Nephron progenitor cell (in vitro differentiated cells): ENCODE measurements around the gene IGHMBP2.

Source experiments
- DNase-seq: peaks from one replicate; pipeline ENCODE4 v3.0.0; 2021
- H3K27ac Mint-ChIP-seq: 2 replicates; pipeline ENCODE4 v1.8.0; 2021; ENCODE audit warnings: mild to moderate bottlenecking, moderate library complexity, mixed read lengths
- H3K27me3 Mint-ChIP-seq: 2 replicates; pipeline ENCODE4 v1.8.0; 2021; ENCODE audit warnings: mild to moderate bottlenecking, low read depth, mixed read lengths; ENCODE audit not compliant: poor library complexity
- H3K36me3 Mint-ChIP-seq: 2 replicates; pipeline ENCODE4 v1.8.0; 2021; ENCODE audit warnings: low read depth, mixed read lengths
- H3K4me1 Mint-ChIP-seq: 2 replicates; pipeline ENCODE4 v1.8.0; 2021; ENCODE audit warnings: mixed read lengths
- H3K4me3 Mint-ChIP-seq: 2 replicates; pipeline ENCODE4 v1.8.0; 2021; ENCODE audit warnings: mild to moderate bottlenecking, moderate library complexity, mixed read lengths
- H3K9me3 Mint-ChIP-seq: 2 replicates; pipeline ENCODE4 v1.8.0; 2021; ENCODE audit warnings: mild to moderate bottlenecking, moderate library complexity, mixed read lengths
- CTCF ChIP-seq: fragments of 200-600 bp; sonication (generic); IDR thresholded peaks from 2 replicates; pipeline ENCODE4 v1.5.0; 2021; ENCODE audit warnings: antibody characterized with exemption

The IGHMBP2 gene

GRCh38 chr11:68928136-68928880 is 24.6 kb downstream of the IGHMBP2 start:
- Mint-ChIP-seq H3K36me3 (peaks cover 76% of the 10 kb centered on the region), H3K4me3 (no peak overlapping the region), H3K4me1 (no peaks in the 10 kb centered on the region), H3K27ac (peak overlapping the region; percentile 68), H3K27me3 (no peaks in the 10 kb centered on the region), H3K9me3 (peaks cover 44% of the 10 kb centered on the region)
- DNase-seq = no peak
- TF ChIP-seq CTCF = no peak

GRCh38 chr11:68929135-68929534 is 25.4 kb downstream of the IGHMBP2 start:
- H3K9me3 Mint-ChIP-seq = peaks cover 35% of the 10 kb centered on the region
- no peak for TF ChIP-seq CTCF
- DNase-seq = no peak
- no peaks in the 10 kb centered on the region for H3K27me3 Mint-ChIP-seq
- no peak overlapping the region for H3K4me3 Mint-ChIP-seq
- no peak overlapping the region for H3K27ac Mint-ChIP-seq
- no peaks in the 10 kb centered on the region for H3K4me1 Mint-ChIP-seq
- H3K36me3 Mint-ChIP-seq = peaks cover 68% of the 10 kb centered on the region

GRCh38 chr11:68929706-68930570 is 26.2 kb downstream of the IGHMBP2 start:
- H3K36me3 Mint-ChIP-seq = peaks cover 60% of the 10 kb centered on the region
- no peak for DNase-seq
- no peaks in the 10 kb centered on the region for H3K27me3 Mint-ChIP-seq
- no peak overlapping the region for H3K4me3 Mint-ChIP-seq
- no peak overlapping the region for H3K27ac Mint-ChIP-seq
- H3K9me3 Mint-ChIP-seq = peaks cover 27% of the 10 kb centered on the region
- TF ChIP-seq CTCF = no peak
- no peaks in the 10 kb centered on the region for H3K4me1 Mint-ChIP-seq

GRCh38 chr11:68930991-68931855 is 27.5 kb downstream of the IGHMBP2 start:
- DNase-seq = no peak
- no peak overlapping the region for H3K27ac Mint-ChIP-seq
- no peaks in the 10 kb centered on the region for H3K27me3 Mint-ChIP-seq
- TF ChIP-seq CTCF = no peak
- peaks cover 15% of the 10 kb centered on the region for H3K9me3 Mint-ChIP-seq
- H3K36me3 Mint-ChIP-seq = peaks cover 47% of the 10 kb centered on the region
- no peak overlapping the region for H3K4me3 Mint-ChIP-seq
- no peaks in the 10 kb centered on the region for H3K4me1 Mint-ChIP-seq

GRCh38 chr11:68931911-68932310 is 28.2 kb downstream of the IGHMBP2 start:
- no peak for DNase-seq
- H3K4me1 Mint-ChIP-seq = no peaks in the 10 kb centered on the region
- no peaks in the 10 kb centered on the region for H3K27me3 Mint-ChIP-seq
- peaks cover 40% of the 10 kb centered on the region for H3K36me3 Mint-ChIP-seq
- H3K4me3 Mint-ChIP-seq = no peak overlapping the region
- peaks cover 8% of the 10 kb centered on the region for H3K9me3 Mint-ChIP-seq
- TF ChIP-seq CTCF = no peak
- H3K27ac Mint-ChIP-seq = no peak overlapping the region
